ENCODE measurements around the gene EPB41L2. TPM values are rescaled to one million over a fixed set of nuclear protein-coding genes. Genes with fewer than 3 reads are reported as not detected.

Gene EPB41L2
- total RNA-seq, 4 donors from 2014 or later: 57.2 to 116 (median 85.2) TPM

DNA sequence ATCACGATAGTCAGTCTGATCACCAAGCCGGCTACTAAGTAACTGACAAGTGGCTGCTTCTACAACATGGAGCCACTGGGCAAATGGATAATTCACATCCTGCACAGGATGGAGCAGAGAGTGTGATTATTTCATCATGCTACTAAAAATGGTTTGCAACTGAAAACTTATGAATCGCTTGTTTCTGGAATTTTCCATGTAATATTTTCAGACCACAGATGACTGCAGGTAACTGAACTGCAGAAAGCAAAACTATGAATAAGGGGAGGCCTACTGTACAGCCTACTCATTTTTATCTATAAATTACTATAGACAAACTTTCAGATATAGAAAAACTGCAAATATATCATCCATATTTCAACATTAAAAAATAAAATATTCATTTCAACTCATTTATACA lies 91.5 kb downstream of the EPB41L2 start:
- Histone ChIP-seq H3K9me3 (no peaks in the 10 kb centered on the region), H3K36me3 (no peaks in the 10 kb centered on the region), H3K4me1 (peaks cover 4 to 41% (median 11%) of the 10 kb centered on the region in 3 donors), H3K27ac (no peak overlapping the region), H3K27me3 (no peaks in the 10 kb centered on the region), H3K4me3 (no peak overlapping the region)
- no peak for TF ChIP-seq POLR2A (IDR thresholded peaks at IDR 0.05)
- no peak for TF ChIP-seq CTCF (IDR thresholded peaks at IDR 0.05)
- no peak for TF ChIP-seq EP300 (IDR thresholded peaks at IDR 0.05)
- no peak for TF ChIP-seq POLR2AphosphoS5 (IDR thresholded peaks at IDR 0.05)
- 83 to 100% methylated on average over 1 to 3 of the region's 3 CpGs for WGBS, 2 donors (ENCODE audit: low coverage in 1 of 2)
- no peak for ATAC-seq

DNA sequence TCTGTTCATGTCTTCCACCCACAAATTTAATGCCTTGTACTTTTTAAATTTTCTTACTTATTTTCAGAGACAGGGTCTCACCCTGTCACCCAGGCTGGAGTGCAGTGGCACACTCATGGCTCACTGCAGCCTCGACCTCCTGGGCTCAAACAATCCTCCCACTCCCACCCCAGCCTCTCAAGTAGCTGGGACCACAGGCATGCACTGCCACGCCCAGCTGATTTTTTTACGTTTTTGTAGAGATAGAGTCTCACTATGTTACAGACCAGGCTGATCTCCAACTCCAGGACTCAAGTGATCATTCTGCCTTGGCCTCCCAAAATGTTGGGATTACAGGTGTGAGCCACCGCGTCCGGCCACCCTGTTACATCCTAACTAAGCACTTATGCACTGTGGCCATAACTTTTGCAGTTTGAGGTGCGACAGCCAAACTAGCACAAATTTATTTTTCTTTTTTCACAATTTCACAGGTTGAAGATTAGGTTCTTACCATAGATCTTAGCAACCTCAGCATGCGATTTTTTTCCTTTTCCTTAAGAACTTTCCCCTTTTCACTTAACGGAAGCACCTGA lies 92.1 kb downstream of the EPB41L2 start:
- WGBS, 2 donors (ENCODE audit: low coverage in 1 of 2): 88 to 94% methylated on average over 2 to 8 of the region's 9 CpGs
- Histone ChIP-seq H3K4me1 (peaks cover 4 to 47% (median 11%) of the 10 kb centered on the region in 3 donors), H3K27me3 (no peaks in the 10 kb centered on the region), H3K4me3 (no peak overlapping the region), H3K36me3 (no peaks in the 10 kb centered on the region), H3K9me3 (no peaks in the 10 kb centered on the region), H3K27ac (peak overlapping the region in 2 of 4 donors; percentile 68 to 69)
- TF ChIP-seq POLR2A (IDR thresholded peaks at IDR 0.05): no peak
- no peak for TF ChIP-seq POLR2AphosphoS5 (IDR thresholded peaks at IDR 0.05)
- TF ChIP-seq CTCF (IDR thresholded peaks at IDR 0.05): no peak
- TF ChIP-seq EP300 (IDR thresholded peaks at IDR 0.05): no peak
- ATAC-seq: no peak

DNA sequence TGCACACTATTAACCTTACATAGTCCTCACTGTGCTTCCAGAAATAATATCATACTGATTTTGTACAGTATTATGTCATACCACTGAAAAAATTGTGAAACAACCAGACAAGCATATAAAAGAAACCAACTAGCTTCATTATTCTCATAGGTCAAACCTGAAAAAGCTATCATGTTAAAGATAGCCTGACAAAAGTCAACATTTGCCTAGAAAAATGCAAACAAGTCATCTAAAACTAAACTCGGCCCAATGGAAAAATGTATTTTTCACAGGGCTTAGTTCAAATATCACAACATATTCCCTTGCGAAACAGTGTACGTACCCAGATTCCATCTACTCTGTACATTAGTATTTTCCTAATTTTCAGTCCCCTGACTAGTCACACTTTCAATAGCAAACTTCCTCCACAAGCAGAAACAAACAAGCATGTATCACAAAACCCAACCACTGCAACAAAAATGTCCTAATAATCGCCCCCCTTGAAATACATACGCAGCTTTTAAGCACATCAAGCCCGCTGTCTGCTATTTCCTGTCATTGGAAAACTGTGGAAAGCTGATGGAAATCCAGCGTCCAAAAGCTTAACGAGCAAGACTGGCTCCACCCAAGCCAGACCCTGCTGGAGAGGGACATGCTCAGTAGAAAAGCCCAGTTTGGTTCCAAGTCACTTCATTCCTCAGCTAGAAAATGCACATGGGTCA lies 93.1 kb downstream of the EPB41L2 start:
- 15 to 18% methylated on average over 6 to 7 of the region's 8 CpGs for WGBS, 2 donors (ENCODE audit: low coverage in 1 of 2)
- TF ChIP-seq CTCF (IDR thresholded peaks at IDR 0.05) (no peak), POLR2A (IDR thresholded peaks at IDR 0.05) (peak in 1 of 2 donors; percentile 16), EP300 (IDR thresholded peaks at IDR 0.05) (no peak), POLR2AphosphoS5 (IDR thresholded peaks at IDR 0.05) (peak; percentile 48)
- Histone ChIP-seq H3K27me3 (no peaks in the 10 kb centered on the region), H3K4me1 (peaks cover 4 to 55% (median 11%) of the 10 kb centered on the region in 3 donors), H3K27ac (peak overlapping the region; percentile 63 to 69 (median 66)), H3K36me3 (no peaks in the 10 kb centered on the region), H3K4me3 (peak overlapping the region; percentile 46 to 53), H3K9me3 (no peaks in the 10 kb centered on the region)
- peak; percentile 66 for ATAC-seq

DNA sequence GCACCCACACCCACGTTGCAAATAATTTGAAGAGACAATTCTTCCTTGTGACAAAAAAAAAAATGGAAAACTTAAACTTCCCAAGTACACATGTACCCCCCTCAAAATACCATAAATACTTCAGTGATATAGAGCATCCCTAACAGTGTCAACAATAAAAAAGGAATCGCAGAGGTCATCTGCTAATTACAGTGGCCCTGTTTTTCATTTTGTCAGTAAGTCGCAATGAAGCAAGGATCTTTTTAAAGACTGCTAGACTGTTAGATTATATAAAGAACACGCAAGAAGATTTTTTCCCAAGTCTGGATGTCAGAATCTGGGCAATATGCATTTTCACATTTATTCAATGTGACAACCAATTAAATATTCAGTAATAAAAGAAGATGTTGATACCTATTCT lies 93.9 kb downstream of the EPB41L2 start:
- peak overlapping the region; percentile 46 to 53 for H3K4me3 ChIP-seq
- H3K4me1 ChIP-seq: peaks cover 4 to 62% (median 11%) of the 10 kb centered on the region in 3 donors
- H3K27me3 ChIP-seq: no peaks in the 10 kb centered on the region
- H3K9me3 ChIP-seq: no peaks in the 10 kb centered on the region
- WGBS, 2 donors (ENCODE audit: low coverage in 1 of 2): 23 to 27% methylated on average over 4 of the region's 4 CpGs
- TF ChIP-seq POLR2AphosphoS5 (IDR thresholded peaks at IDR 0.05): no peak
- no peak for TF ChIP-seq CTCF (IDR thresholded peaks at IDR 0.05)
- no peak for TF ChIP-seq POLR2A (IDR thresholded peaks at IDR 0.05)
- TF ChIP-seq EP300 (IDR thresholded peaks at IDR 0.05): no peak
- no peaks in the 10 kb centered on the region for H3K36me3 ChIP-seq
- ATAC-seq: no peak
- peak overlapping the region in 3 of 4 donors; percentile 65 to 69 (median 68) for H3K27ac ChIP-seq
